Measurements from ENCODE around the gene PDGFRB. TPM values are rescaled to one million over a fixed set of nuclear protein-coding genes. Genes with fewer than 3 reads are reported as not detected.

PDGFRB gene
- total RNA-seq, 4 donors from 2014 or later: 17.5 to 87.5 (median 31.2) TPM

- Histone ChIP-seq H3K4me1 (peaks cover 0 to 41% (median 0%) of the 10 kb centered on the region in 4 donors), H3K27ac (peak overlapping the region in 3 of 4 donors; percentile 52 to 84 (median 70))
These were observed 19.9 kb downstream of the PDGFRB start for GRCh38 chr5:150135557-150136304.

GRCh38 chr5:150134198-150134588 is 21.5 kb downstream of the PDGFRB start:
- Histone ChIP-seq H3K27me3 (no peaks in the 10 kb centered on the region), H3K9me3 (no peaks in the 10 kb centered on the region), H3K36me3 (no peaks in the 10 kb centered on the region), H3K4me3 (no peak overlapping the region), H3K27ac (no peak overlapping the region), H3K4me1 (peaks cover 0 to 32% (median 0%) of the 10 kb centered on the region in 4 donors)
- no peak for TF ChIP-seq CTCF (IDR thresholded peaks at IDR 0.05)
- no peak for TF ChIP-seq POLR2A (IDR thresholded peaks at IDR 0.05)
- DNase-seq: no peak

More at GRCh38 chr5:150135557-150136304, 19.9 kb downstream of the PDGFRB start:
- Histone ChIP-seq H3K9me3 (no peaks in the 10 kb centered on the region), H3K4me3 (no peak overlapping the region), H3K27me3 (no peaks in the 10 kb centered on the region), H3K36me3 (no peaks in the 10 kb centered on the region)
- TF ChIP-seq CTCF (IDR thresholded peaks at IDR 0.05) (no peak), POLR2A (IDR thresholded peaks at IDR 0.05) (no peak)
- DNase-seq: no peak

- Histone ChIP-seq H3K9me3 (no peaks in the 10 kb centered on the region), H3K4me3 (no peak overlapping the region), H3K36me3 (no peaks in the 10 kb centered on the region), H3K27ac (no peak overlapping the region), H3K4me1 (peaks cover 0 to 27% (median 0%) of the 10 kb centered on the region in 4 donors), H3K27me3 (no peaks in the 10 kb centered on the region)
- DNase-seq: no peak
- TF ChIP-seq POLR2A (IDR thresholded peaks at IDR 0.05) (no peak), CTCF (IDR thresholded peaks at IDR 0.05) (no peak)
These were observed 22.0 kb downstream of the PDGFRB start for GRCh38 chr5:150133581-150134197.

- no peak for TF ChIP-seq CTCF (IDR thresholded peaks at IDR 0.05)
- no peak for TF ChIP-seq POLR2A (IDR thresholded peaks at IDR 0.05)
- Histone ChIP-seq H3K4me1 (peaks cover 0 to 17% (median 0%) of the 10 kb centered on the region in 4 donors), H3K36me3 (no peaks in the 10 kb centered on the region), H3K27me3 (no peaks in the 10 kb centered on the region), H3K27ac (peak overlapping the region in 2 of 4 donors; percentile 30 to 38), H3K9me3 (no peaks in the 10 kb centered on the region), H3K4me3 (no peak overlapping the region)
- DNase-seq: no peak
These were observed 22.9 kb downstream of the PDGFRB start for GRCh38 chr5:150132740-150133139.

GRCh38 chr5:150131978-150132694 is 23.5 kb downstream of the PDGFRB start:
- Histone ChIP-seq H3K27ac (peak overlapping the region in 2 of 4 donors; percentile 30 to 38), H3K36me3 (no peaks in the 10 kb centered on the region), H3K9me3 (no peaks in the 10 kb centered on the region), H3K4me1 (peaks cover 0 to 13% (median 0%) of the 10 kb centered on the region in 4 donors), H3K4me3 (no peak overlapping the region), H3K27me3 (no peaks in the 10 kb centered on the region)
- TF ChIP-seq POLR2A (IDR thresholded peaks at IDR 0.05) (no peak), CTCF (IDR thresholded peaks at IDR 0.05) (no peak)
- no peak for DNase-seq
